GM18951 (cell line): ENCODE results near the gene PTRH1.

Experiments
- POLR2A ChIP-seq: IDR thresholded peaks from 4 replicates; pipeline ENCODE4 v1.6.1; 2011; ENCODE audit warnings: mild to moderate bottlenecking; ENCODE audit not compliant: insufficient read length, insufficient read depth; ENCODE audit errors: extremely low read depth
- in situ Hi-C: fragments of 300-500 bp; cut with MboI; formaldehyde crosslinking; loops from one replicate; pipeline ENCODE4 v1.12.0; 2022; ENCODE audit warnings: low sequenced_read_pairs, mixed read lengths, inconsistent platforms; ENCODE audit not compliant: unreplicated experiment

Gene PTRH1

DNA sequence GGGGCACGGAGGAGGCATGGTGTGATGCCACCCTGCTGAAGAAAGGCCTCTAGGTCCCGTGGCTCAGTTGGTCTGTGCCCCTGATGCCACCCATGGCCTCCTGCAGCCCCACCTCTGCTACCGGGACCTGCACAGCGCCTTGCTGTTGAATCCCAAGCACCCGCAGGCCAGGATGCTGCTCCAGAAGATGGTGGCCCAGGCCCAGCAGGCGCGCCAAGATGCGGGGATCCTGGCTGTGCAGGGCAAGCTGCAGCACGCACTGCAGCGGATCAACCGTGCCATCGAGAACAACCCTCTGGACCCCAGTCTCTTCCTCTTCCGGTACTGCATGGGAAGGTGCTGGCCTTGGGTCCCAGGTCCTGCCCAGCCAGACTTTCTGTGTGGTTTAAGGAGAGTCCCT lies 7.5 kb upstream of the PTRH1 start:
- TF ChIP-seq POLR2A: no peak

DNA sequence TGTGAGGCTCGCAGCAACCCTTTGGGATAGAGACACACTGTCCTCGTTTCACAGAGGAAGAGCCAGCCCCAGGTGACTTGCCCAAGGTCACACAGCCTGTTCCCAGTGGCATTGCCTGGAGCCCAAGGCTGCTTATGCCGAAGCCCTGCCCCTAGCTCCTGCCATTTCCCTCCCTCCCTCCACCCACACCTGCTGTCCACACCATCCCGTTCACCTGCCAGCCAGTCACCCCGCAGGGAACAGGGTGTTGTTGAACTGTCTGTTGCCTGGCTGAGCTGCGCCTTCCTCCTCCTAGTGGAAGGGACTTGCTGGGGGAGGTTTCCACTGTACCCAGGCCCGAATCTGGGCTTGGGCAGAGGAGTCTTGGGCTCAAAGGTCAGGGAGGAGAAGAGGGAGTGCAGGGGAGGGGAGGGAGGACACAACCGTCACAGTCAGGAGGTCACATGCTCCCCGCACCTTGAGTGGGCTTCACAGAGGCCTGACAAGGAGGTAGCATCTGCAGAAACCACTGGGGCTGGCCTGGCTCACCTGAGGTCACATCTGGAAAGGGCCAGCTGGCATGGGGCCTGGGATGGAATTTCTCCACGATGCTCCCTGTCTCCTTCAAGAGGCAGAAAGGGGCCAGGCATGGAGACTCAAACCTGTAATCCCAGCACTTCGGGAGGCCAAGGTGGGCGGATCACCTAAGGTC lies 6.7 kb upstream of the PTRH1 start:
- in situ Hi-C loops: no loop called here
- TF ChIP-seq POLR2A: no peak

More for the DNA sequence above, 7.5 kb upstream of the PTRH1 start:
- in situ Hi-C loops: no loop called here

DNA sequence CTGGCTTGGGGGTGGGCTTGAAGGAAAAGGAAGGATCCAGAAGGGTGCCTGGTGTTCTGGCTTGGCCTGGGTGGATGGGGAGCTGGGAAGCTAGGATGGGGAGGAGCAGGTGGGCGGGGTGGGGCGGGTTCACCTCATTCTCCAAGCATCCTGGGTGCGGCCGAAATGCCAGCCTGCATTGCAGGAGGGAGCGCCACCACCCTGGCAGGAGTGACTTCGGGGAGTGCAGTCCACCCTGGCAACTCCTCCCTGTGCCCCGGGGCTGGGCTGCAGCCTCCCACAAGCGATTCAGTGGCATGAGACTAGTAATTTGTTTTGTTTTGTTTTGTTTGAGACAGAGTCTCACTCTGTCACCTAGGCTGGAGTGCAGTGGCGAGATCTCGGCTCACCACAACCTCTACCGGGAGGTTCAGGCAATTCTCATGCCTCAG lies 5.9 kb upstream of the PTRH1 start:
- in situ Hi-C loops: no loop called here
- no peak for TF ChIP-seq POLR2A

DNA sequence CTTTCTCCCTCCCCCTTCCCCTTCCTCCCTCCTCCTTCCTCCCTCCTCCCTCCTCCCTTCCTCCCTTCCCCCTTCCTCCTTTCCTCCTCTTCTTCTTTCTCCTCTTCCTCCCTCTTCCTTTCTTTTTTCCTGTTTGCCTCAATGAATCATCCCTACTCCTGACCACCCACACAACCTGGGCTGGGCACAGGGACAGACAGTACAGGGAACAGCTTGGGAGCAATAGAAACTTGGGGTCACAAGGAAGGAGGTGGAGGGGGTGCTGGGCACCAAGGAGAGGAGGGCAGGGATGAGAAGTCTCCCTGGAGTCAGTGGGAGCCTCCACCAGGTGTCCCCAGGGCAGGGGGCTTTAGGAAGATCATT lies 5.4 kb upstream of the PTRH1 start:
- TF ChIP-seq POLR2A: no peak
- in situ Hi-C loops: no loop called here

DNA sequence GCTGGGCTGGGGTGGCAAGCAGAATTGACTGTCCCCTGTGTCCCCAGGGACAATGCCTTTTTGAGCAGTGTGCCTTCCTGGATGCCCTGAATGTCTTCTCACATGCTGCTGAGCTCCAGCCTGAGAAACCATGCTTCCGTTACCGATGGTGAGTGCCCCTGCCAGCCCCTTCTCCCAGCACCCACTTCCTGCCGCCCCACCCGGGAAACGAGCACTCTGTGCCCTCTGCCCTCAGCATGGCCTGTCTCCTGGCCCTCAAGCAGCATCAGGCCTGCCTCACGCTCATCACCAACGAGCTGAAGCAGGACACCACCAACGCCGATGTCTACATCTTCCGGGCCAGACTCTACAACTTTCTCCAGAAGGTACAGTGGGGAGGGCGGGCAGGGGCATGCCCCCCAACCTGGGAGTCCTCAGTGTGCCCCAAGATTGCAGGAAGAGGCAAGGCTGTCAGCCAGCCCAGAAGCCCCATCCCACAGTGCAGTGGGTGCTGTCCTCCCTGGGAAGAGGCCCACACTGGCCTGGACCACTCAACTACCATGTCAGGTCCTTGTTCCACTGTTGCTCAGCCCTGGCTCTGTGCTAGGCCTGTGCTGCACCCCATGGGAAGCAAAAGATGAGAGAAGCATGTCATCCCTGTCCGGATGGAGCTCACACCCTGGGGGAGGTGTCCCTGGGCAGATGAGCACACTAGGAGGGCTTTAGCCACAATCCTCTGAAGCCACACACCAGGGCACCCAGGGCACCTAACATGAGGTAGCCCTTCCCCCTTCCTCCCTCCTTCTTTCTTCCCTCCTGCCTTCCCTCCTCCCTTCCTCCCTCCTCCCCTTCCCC lies 4.8 kb upstream of the PTRH1 start:
- in situ Hi-C loops: no loop called here
- TF ChIP-seq POLR2A: no peak

DNA sequence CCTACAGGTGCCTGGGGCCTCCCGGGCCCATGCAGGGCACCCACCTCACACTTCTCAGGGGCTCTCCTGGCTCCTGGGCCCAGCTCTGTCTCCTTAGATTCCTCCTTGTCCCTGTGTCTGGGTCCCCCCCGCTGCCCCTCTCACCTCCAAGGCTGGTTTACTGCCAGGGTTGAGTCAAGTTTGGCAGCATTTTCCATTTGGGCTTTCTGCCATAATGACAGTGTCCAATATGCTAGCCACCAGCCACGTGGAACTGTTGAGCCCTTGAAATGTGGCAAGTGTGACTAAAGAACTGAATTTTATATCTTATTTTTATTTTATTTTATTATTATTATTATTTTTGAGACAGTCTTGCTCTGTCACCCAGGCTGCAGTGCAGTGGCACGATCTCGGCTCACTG lies 2.3 kb upstream of the PTRH1 start:
- in situ Hi-C loops: no loop called here
- TF ChIP-seq POLR2A: no peak

DNA sequence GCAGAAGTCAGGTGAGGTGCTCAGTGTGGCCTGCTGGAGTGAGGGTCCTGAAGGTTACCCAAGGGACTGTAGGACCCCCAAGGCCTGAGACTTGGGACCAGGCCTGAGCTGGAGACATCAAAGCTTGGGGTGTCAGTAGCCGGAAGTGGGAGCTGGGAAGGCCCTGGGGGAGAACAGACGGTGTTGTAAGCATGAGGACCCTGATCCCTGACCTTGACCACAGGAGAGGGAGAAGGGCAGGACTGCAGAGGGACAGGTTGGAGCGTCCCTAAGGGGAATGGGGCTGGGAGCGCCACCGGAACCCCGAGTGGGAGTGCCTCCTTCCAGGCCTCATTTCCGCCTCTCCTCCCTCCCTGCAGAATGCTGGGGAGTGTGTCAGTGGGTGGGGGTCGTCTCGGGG lies 949 bp upstream of the PTRH1 start:
- no peak for TF ChIP-seq POLR2A
- in situ Hi-C loops: no loop called here

DNA sequence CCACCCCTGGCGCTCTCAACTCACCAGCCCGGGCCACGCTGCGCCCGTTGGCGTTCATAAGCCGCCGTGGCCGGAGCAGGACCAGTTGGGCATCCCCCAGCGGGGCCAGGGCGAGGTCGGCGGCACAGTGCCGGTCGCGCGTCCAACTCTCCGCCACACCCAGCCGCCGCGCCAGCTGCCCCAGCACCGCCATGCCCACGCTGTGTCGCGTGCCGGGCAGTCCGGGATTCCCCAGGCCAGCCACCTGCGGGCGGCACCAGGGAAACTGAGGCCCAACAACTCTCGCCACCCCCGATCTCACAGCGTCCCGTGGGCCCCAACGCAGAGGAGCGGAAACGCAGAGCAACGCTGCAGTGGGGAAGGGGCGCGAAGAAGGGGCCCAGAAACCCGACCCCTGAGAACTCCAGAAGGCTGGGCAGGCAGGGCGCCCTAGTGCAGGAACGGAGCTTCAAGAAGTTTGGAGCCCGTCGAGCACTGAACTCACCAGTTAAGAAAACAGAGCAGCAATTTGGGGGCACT lies 453 bp downstream of the PTRH1 start:
- in situ Hi-C loops: no loop called here
- no peak for TF ChIP-seq POLR2A

DNA sequence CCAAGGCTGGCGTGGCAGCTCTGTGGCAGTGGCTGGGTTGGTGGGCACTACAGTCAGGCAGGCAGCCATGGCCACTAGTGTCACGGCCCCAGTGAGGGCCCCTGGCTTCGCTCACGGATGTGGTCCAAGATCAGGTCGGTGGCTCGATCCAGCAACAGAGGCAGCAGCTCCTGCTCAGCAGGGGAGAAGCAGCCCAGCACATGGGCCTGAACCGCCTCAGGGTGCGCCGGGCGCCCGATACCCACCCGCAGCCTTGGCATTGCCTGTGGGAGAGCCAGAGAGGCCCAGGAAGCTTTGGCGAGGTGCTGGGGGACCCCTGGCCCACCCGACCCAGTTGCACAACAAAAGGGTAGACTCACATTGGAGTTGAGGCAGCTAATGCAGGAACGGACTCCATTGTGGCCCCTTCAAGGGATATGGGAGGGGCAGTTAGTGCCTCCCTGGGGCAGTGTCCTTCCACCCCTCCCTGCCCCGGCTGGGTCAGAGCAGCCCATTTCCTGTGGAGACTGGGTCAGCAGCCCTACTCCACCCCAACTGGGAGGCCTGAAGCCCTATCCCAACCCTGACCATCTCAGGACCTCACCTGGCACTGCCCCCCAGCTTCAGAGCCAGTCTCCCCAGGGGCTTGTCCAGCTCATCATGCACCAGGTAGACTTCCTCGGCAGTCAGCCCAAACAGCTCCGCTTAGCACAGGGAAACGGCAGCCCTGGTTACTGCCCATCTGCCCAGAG lies 1.3 kb downstream of the PTRH1 start:
- in situ Hi-C loops: no loop called here
- no peak for TF ChIP-seq POLR2A

DNA sequence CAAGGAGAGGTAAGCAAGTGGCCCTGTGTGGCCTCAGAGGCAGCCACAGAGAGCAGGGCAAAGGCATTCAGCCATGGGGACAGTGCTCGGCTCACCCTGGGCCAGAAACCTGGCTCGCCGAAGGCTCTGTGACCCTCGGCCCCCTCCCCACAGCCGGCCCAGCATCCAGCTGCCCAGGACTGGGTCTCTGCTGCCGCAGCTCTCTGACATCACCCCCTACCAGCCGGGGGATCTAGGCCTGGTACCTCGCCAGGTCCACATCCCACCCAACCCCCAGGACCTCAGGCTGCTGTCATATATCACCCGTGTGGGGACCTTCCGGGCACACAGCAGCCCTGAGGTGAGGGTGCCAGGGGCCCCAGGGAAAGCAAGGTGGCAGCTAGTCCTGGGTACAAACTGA lies 2.6 kb downstream of the PTRH1 start:
- no peak for TF ChIP-seq POLR2A
- in situ Hi-C loops: no loop called here

DNA sequence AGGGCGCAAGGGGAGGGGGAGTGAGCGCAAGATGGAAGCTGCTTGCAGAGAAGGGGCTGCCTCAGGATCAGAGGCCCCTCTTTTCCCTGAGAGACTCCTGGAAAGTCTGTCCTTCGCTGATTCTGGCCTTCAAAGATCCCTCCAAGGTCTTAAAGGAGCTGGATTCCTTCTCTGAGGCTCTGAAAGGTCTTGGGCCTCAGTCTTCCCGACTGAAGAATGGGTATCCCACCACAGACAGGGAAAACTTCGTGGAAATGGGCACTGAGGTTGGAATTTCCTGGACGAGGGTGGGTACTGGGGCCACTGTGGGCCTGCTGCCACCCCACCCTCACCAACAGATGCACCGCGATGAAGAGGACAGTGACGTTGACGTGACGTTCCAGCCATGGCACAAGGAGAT lies 3.1 kb downstream of the PTRH1 start:
- TF ChIP-seq POLR2A: no peak
- in situ Hi-C loops: no loop called here

DNA sequence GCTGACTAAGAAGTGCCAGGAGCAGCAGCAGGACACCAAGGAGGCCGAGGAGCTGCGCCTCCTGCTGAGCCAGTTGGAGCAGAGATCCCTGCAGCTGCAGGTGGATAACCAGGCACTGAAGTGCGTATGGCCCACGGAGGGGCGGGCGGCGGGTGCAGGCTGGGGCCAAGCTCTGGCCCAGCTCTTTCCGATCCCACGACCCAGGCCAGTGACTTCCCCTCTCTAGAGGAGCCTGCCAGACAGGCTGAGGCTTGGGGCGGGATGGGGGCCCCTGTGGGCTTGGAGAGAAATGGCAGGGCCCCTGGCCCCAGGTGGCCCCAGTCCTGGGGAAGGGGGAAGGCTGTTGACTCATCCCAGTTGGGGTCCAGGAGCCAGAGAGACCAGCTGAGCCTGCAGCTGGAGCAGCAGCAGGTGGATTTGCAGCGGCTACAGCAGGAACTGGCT lies 3.6 kb downstream of the PTRH1 start:
- in situ Hi-C loops: no loop called here
- no peak for TF ChIP-seq POLR2A

DNA sequence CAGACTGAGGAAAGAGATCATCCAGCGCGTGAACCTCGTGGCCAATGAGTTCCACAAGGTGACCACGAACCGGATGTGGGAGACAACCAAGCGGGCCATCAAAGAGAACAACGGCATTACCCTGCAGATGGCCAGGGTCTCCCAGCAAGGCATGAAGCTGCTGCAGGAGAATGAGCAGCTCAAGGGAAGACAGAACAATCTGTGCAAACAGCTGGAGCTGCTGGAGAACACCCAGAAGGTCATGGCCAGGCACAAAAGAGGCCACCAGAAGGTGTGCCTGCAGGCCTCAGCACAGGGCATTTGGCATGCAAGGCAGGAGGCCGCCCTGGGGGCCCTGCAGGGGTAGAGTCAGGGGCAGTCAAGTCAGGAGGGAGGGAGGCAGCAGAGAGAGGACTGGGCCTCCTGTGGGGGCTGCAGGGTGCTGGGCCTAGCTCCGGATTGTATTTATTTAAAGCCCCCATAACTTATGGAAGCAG lies 4.2 kb downstream of the PTRH1 start:
- in situ Hi-C loops: no loop called here
- TF ChIP-seq POLR2A: no peak

DNA sequence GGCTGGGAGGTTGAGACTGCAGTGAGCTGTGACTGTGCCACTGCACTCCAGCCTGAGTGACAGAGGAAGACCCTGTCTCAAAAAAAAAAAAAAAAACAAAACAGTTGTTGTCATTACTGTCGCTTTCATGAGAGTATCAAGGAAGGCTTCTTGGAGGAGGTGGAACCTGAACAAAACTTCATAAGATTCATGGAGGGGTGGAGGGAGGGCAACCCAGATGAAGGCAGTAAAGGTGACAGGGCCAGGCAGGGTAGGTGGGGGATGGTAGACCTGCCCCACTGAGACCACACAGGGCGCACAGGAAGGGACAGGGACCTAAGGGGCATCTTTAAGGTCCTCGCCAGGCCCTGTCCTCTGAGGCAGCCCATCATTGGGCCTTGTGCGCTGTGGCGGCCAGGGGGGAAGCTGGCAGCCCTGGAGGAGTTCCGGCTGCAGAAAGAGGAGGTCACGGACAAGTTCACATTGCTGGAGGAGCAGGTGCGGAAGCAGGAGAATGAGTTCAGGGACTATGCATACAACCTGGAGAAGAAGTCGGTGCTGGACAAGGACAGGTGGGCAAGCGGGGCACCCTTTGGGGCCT lies 5.2 kb downstream of the PTRH1 start:
- in situ Hi-C loops: no loop called here
- TF ChIP-seq POLR2A: no peak
